A673 (cell line): Measurements from ENCODE around the gene LRP1. TPM values are rescaled to one million over a fixed set of nuclear protein-coding genes. Genes with fewer than 3 reads are reported as not detected.

Source experiments
- BruUV-seq: library from RNA; stranded (reverse); fragments of 400-500 nt; replicated peaks from 2 replicates; lab custom pipeline; 2021; lab: Mats Ljungman, UMichigan
- CTCF ChIA-PET: fragments of 300-600 bp; sonication (Branson Sonifier 250); formaldehyde crosslinking; loops from one replicate; lab custom pipeline; 2022; ENCODE audit warnings: antibody characterized with exemption; lab: Charles Lee
- POLR2A ChIA-PET: fragments of 300-600 bp; sonication (Branson Sonifier 250); formaldehyde crosslinking; loops from one replicate; lab custom pipeline; 2022; ENCODE audit warnings: antibody characterized with exemption; ENCODE audit not compliant: low non-redundant PET; lab: Charles Lee
- DNase-seq: peaks from one replicate; pipeline ENCODE4 v3.0.0-alpha.2; 2015; ENCODE audit warnings: low spot score
- H3K27ac ChIP-seq: fragments of 200-600 bp; sonication (generic); 2 replicates; pipeline ENCODE4 v1.5.1; 2016; ENCODE audit warnings: mixed run types, low read depth, mild to moderate bottlenecking, mixed read lengths, antibody characterized with exemption, low read length; ENCODE audit not compliant: poor library complexity, severe bottlenecking
- H3K27me3 ChIP-seq: fragments of 200-600 bp; sonication (generic); replicated peaks from 2 replicates; pipeline ENCODE4 v1.6.1; 2017; ENCODE audit warnings: mixed run types, low read depth, mild to moderate bottlenecking, mixed read lengths, antibody characterized with exemption, low read length; ENCODE audit not compliant: insufficient read depth, poor library complexity
- H3K36me3 ChIP-seq: fragments of 200-600 bp; sonication (generic); 2 replicates; pipeline ENCODE4 v1.6.1; 2016; ENCODE audit warnings: mixed run types, mild to moderate bottlenecking, mixed read lengths, antibody characterized with exemption, low read length; ENCODE audit not compliant: insufficient read depth, poor library complexity, severe bottlenecking
- H3K4me1 ChIP-seq: fragments of 200-600 bp; sonication (generic); 2 replicates; pipeline ENCODE4 v1.6.1; 2017; ENCODE audit warnings: mixed run types, mild to moderate bottlenecking, mixed read lengths, antibody characterized with exemption, low read length; ENCODE audit not compliant: insufficient read depth, poor library complexity, severe bottlenecking
- H3K4me3 ChIP-seq: fragments of 200-600 bp; sonication (generic); 2 replicates; pipeline ENCODE4 v1.5.1; 2016; ENCODE audit warnings: low read depth, mixed run types, mild to moderate bottlenecking, mixed read lengths, low read length; ENCODE audit not compliant: poor library complexity, severe bottlenecking
- H3K9me3 ChIP-seq: fragments of 200-600 bp; sonication (generic); 2 replicates; pipeline ENCODE4 v1.6.1; 2016; ENCODE audit warnings: mixed run types, low read depth, mild to moderate bottlenecking, mixed read lengths, antibody characterized with exemption, low read length; ENCODE audit not compliant: poor library complexity, severe bottlenecking
- CTCF ChIP-seq: fragments of 300-800, 200-600 bp; sonication (generic); conservative IDR thresholded peaks from 2 replicates; pipeline ENCODE4 v1.5.1; 2017; ENCODE audit warnings: low read depth, mild to moderate bottlenecking, antibody characterized with exemption, low read length, moderate library complexity, mixed read lengths
- EZH2 ChIP-seq: fragments of 200-600 bp; sonication (generic); IDR thresholded peaks from 2 replicates; pipeline ENCODE4 v1.6.1; 2017; ENCODE audit warnings: borderline replicate concordance, low read depth, mild to moderate bottlenecking, mixed read lengths, antibody characterized with exemption, low read length; ENCODE audit not compliant: poor library complexity, severe bottlenecking
- intact Hi-C: fragments of 100-400 bp; cut with micrococcal nuclease; formaldehyde crosslinking; loops from one replicate; pipeline ENCODE4 v1.10.0; 2022; ENCODE audit not compliant: unreplicated experiment
- total RNA-seq: library from RNA; stranded (reverse); gene quantifications from 2 replicates; pipeline ENCODE4 v1.2.3, GENCODE V29; 2021

Gene LRP1
- total RNA-seq, 1 experiment from 2014 or later: 31.0 TPM

GRCh38 chr12:57156701-57157403, 28.6 kb downstream of the LRP1 start:
- TF ChIP-seq CTCF: no peak
- H3K9me3 ChIP-seq: no peaks in the 10 kb centered on the region
- no peaks in the 10 kb centered on the region for H3K27me3 ChIP-seq
- intact Hi-C loops: no loop called here
- ChIA-PET CTCF (no interaction called here), POLR2A (no interaction called here)
- H3K4me1 ChIP-seq: no peaks in the 10 kb centered on the region
- no peak overlapping the region for H3K4me3 ChIP-seq
- BruUV-seq: no TSS peak
- no peak overlapping the region for H3K27ac ChIP-seq
- H3K36me3 ChIP-seq: peaks cover 6% of the 10 kb centered on the region
- no peak for DNase-seq

- peaks cover 6% of the 10 kb centered on the region for H3K36me3 ChIP-seq
- H3K4me3 ChIP-seq: no peak overlapping the region
- CTCF ChIA-PET: interaction anchor here (0.6 kb wide), 1 partner anchor 400 kb away, joined by 13 read pairs; no protein-coding TSS in a partner anchor
- no peak for DNase-seq
- no peak for TF ChIP-seq EZH2
- no peak for TF ChIP-seq CTCF
- no peaks in the 10 kb centered on the region for H3K9me3 ChIP-seq
- no peaks in the 10 kb centered on the region for H3K4me1 ChIP-seq
- no peak overlapping the region for H3K27ac ChIP-seq
- POLR2A ChIA-PET: no interaction called here
- H3K27me3 ChIP-seq: no peaks in the 10 kb centered on the region
- intact Hi-C loops: no loop called here
- no TSS peak for BruUV-seq
These were observed 29.4 kb downstream of the LRP1 start for GRCh38 chr12:57157588-57158173.

GRCh38 chr12:57158186-57158585, 29.9 kb downstream of the LRP1 start:
- Histone ChIP-seq H3K9me3 (no peaks in the 10 kb centered on the region), H3K4me3 (no peak overlapping the region), H3K27ac (no peak overlapping the region), H3K36me3 (peaks cover 6% of the 10 kb centered on the region), H3K4me1 (no peaks in the 10 kb centered on the region), H3K27me3 (no peaks in the 10 kb centered on the region)
- ChIA-PET POLR2A (no interaction called here), CTCF (no interaction called here)
- BruUV-seq: no TSS peak
- DNase-seq: no peak
- intact Hi-C loops: no loop called here
- TF ChIP-seq CTCF: no peak
- no peak for TF ChIP-seq EZH2
